Esophagus squamous epithelium (tissue), 5 donors: Measurements from ENCODE around the gene CHCHD3. TPM values are rescaled to one million over a fixed set of nuclear protein-coding genes. Genes with fewer than 3 reads are reported as not detected.

Experiments used
- DNase-seq: peaks from one replicate; lab custom pipeline; 2025; lab: John Stamatoyannopoulos, UW
- H3K27ac ChIP-seq, 4 donors: fragments of 200-600 bp; sonication (generic); one replicate each; pipeline ENCODE4 v1.5.1; 2016 to 2019; ENCODE audit warnings: mild to moderate bottlenecking in 1 of 4
- H3K27me3 ChIP-seq, 4 donors: fragments of 200-600 bp; sonication (generic); 1 replicate in 3 of 4; 2 replicates in 1 of 4; pipeline versions ENCODE4 v1.5.1 to v1.6.0; 2017 to 2021; ENCODE audit warnings: antibody characterized with exemption in 1 of 4
- H3K36me3 ChIP-seq, 3 donors: fragments of 200-600 bp; sonication (generic); one replicate each; pipeline ENCODE4 v1.5.1; 2016 to 2019
- H3K4me1 ChIP-seq, 3 donors: fragments of 200-600 bp; sonication (generic); one replicate each; pipeline ENCODE4 v1.5.1; 2017 to 2019
- H3K4me3 ChIP-seq, 4 donors: fragments of 200-600 bp; sonication (generic); 1 replicate in 3 of 4; 2 replicates in 1 of 4; pipeline ENCODE4 v1.5.1; 2016 to 2019; ENCODE audit warnings: mild to moderate bottlenecking in 2 of 4, moderate library complexity in 1 of 4
- H3K9me3 ChIP-seq, 3 donors: fragments of 200-600 bp; sonication (generic); one replicate each; pipeline ENCODE4 v1.5.1; 2016 to 2019
- CTCF ChIP-seq, 6 experiments: fragments of 450-650 bp in 4 of 6; fragments of 200-600 bp in 2 of 6; sonication (generic) in 2 of 6; IDR thresholded peaks; one replicate each; pipeline ENCODE4 v1.5.1; 2016 to 2019; ENCODE audit warnings: antibody characterized with exemption in 6 of 6, mild to moderate bottlenecking in 4 of 6, moderate library complexity in 4 of 6
- POLR2A ChIP-seq, 4 donors: fragments of 450-650 bp; IDR thresholded peaks; one replicate each; pipeline ENCODE4 v1.6.1; 2017; ENCODE audit warnings: antibody characterized with exemption in 4 of 4, mild to moderate bottlenecking in 4 of 4, moderate library complexity in 3 of 4
- WGBS, 2 donors: methylation state at CpG; one replicate each; pipeline ENCODE4 v1.1.5; 2018; 5-methylcytosine and 5-hydroxymethylcytosine counted together
- intact Hi-C: fragments of 100-400 bp; cut with DNase I; formaldehyde crosslinking; loops from one replicate; pipeline ENCODE4 v1.15.0; 2022
- total RNA-seq, 4 donors: library from RNA; depleted of rRNA; stranded (reverse); fragments of >200 nt; gene quantifications; one replicate each; pipeline ENCODE4 v1.1.0, GENCODE V29; 2016
- donor health status: DM: yes; HTN: yes; CAD: no.

The CHCHD3 gene
- total RNA-seq, 4 donors from 2014 or later, result 36.8 to 55.0 (median 40.9) TPM

DNA sequence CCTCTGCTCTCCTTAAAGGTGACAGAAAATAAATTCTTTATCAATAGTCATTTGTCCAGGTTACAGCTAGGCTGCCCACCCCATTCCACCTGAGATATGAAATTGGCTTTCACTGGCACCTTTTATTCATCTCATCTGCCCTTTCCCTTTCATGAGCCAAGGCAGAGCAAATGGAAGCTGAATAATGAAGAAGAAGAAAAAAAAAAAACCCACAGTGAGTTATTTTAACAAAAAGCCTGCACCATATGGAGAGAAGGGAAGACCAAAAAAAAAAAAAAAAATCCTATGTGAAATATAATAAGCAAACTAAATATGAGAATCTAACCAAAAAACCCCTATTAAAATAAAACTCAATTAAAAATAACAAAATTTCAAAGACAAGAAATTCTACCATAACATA lies 59.2 kb downstream of the CHCHD3 start:
- no peak for DNase-seq
- intact Hi-C loops, result no loop called here
- H3K36me3 ChIP-seq, result peaks cover 0 to 10% (median 0%) of the 10 kb centered on the region in 3 donors
- no peaks in the 10 kb centered on the region for H3K9me3 ChIP-seq
- no peaks in the 10 kb centered on the region for H3K4me1 ChIP-seq
- H3K4me3 ChIP-seq, result no peak overlapping the region
- no peak for TF ChIP-seq CTCF (IDR thresholded peaks at IDR 0.05)
- no peak for TF ChIP-seq POLR2A (IDR thresholded peaks at IDR 0.05)
- no peaks in the 10 kb centered on the region for H3K27me3 ChIP-seq
- no peak overlapping the region for H3K27ac ChIP-seq

GRCh38 chr7:133021196-133021595 lies 60.7 kb downstream of the CHCHD3 start:
- intact Hi-C loops, result no loop called here
- DNase-seq, result no peak
- TF ChIP-seq CTCF (IDR thresholded peaks at IDR 0.05) (no peak), POLR2A (IDR thresholded peaks at IDR 0.05) (no peak)
- Histone ChIP-seq H3K4me3 (no peak overlapping the region), H3K4me1 (no peaks in the 10 kb centered on the region), H3K27me3 (no peaks in the 10 kb centered on the region), H3K9me3 (no peaks in the 10 kb centered on the region), H3K36me3 (peaks cover 0 to 10% (median 0%) of the 10 kb centered on the region in 3 donors), H3K27ac (no peak overlapping the region)
- 72 to 73% methylated on average over 3 of the region's 3 CpGs for WGBS, 2 donors

DNA sequence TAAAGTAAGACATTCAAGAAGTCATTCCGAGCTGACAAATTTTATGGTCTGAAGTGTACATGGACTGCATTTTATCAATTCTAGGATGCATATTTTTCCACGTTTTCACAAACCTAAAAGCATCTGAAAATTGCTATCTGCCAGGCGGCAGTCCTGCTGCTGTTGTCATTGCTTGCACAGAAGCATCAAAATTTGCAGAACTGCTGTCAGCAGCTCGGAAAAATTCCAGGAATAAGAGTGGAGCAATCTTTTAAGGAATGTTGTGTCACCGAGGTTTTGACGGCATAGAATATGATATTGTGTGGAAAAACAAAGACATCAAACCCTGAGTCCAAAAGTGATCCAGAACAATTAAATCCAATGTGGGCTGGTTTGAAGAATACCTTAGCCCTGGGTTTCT lies 61.4 kb downstream of the CHCHD3 start:
- no peak for DNase-seq
- H3K27ac ChIP-seq, result no peak overlapping the region
- H3K9me3 ChIP-seq, result no peaks in the 10 kb centered on the region
- no peak for TF ChIP-seq POLR2A (IDR thresholded peaks at IDR 0.05)
- TF ChIP-seq CTCF (IDR thresholded peaks at IDR 0.05), result no peak
- no peak overlapping the region for H3K4me3 ChIP-seq
- H3K4me1 ChIP-seq, result no peaks in the 10 kb centered on the region
- no peaks in the 10 kb centered on the region for H3K27me3 ChIP-seq
- intact Hi-C loops, result no loop called here
- WGBS, 2 donors, result 94 to 95% methylated on average over 6 of the region's 6 CpGs
- H3K36me3 ChIP-seq, result peaks cover 0 to 10% (median 0%) of the 10 kb centered on the region in 3 donors

GRCh38 chr7:133019590-133019989 lies 62.3 kb downstream of the CHCHD3 start:
- DNase-seq, result no peak
- 93 to 95% methylated on average over 2 of the region's 2 CpGs for WGBS, 2 donors
- no peaks in the 10 kb centered on the region for H3K27me3 ChIP-seq
- TF ChIP-seq POLR2A (IDR thresholded peaks at IDR 0.05) (no peak), CTCF (IDR thresholded peaks at IDR 0.05) (no peak)
- H3K4me3 ChIP-seq, result no peak overlapping the region
- intact Hi-C loops, result no loop called here
- H3K4me1 ChIP-seq, result no peaks in the 10 kb centered on the region
- peaks cover 0 to 10% (median 0%) of the 10 kb centered on the region in 3 donors for H3K36me3 ChIP-seq
- H3K27ac ChIP-seq, result no peak overlapping the region
- no peaks in the 10 kb centered on the region for H3K9me3 ChIP-seq

DNA sequence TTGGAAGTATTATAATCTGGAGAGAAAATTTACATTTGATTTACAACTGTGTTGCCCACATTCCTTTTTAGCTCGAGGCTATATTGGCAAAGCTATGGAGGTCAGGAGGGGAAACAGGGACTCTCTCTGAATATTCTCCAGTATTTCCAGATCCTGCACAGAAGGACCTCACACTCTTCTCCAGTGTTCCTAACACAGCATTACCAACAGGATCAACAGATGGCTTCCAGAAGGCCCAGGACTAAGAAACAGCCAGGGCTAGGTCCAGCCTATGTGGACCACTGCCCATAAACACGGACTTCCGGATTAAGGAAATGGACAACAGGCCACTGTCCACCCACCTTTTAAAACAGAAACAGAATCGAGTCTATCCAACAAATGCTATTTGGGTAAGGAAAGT lies 65.3 kb downstream of the CHCHD3 start:
- TF ChIP-seq POLR2A (IDR thresholded peaks at IDR 0.05), result no peak
- TF ChIP-seq CTCF (IDR thresholded peaks at IDR 0.05), result no peak
- Histone ChIP-seq H3K4me3 (no peak overlapping the region), H3K27ac (no peak overlapping the region), H3K9me3 (no peaks in the 10 kb centered on the region), H3K27me3 (no peaks in the 10 kb centered on the region), H3K4me1 (no peaks in the 10 kb centered on the region), H3K36me3 (peaks cover 0 to 7% (median 0%) of the 10 kb centered on the region in 3 donors)
- intact Hi-C loops, result no loop called here
- 61 to 63% methylated on average over 4 of the region's 4 CpGs for WGBS, 2 donors
- no peak for DNase-seq
